Nephron (organoid): ENCODE data around the gene RAB35.

Experiments
- H3K27ac Mint-ChIP-seq, 3 experiments: 2 replicates each; pipeline ENCODE4 v1.8.0; 2020; ENCODE audit warnings: mixed read lengths in 3 of 3, mild to moderate bottlenecking in 2 of 3, moderate library complexity in 1 of 3
- H3K27me3 Mint-ChIP-seq: 2 replicates; pipeline ENCODE4 v1.8.0; 2021; ENCODE audit warnings: low read depth, mild to moderate bottlenecking, moderate library complexity, mixed read lengths
- H3K36me3 Mint-ChIP-seq: 2 replicates; pipeline ENCODE4 v1.8.0; 2020; ENCODE audit warnings: low read depth, mixed read lengths
- H3K4me1 Mint-ChIP-seq: 2 replicates; pipeline ENCODE4 v1.8.0; 2020; ENCODE audit warnings: mixed read lengths
- H3K4me3 Mint-ChIP-seq, 3 experiments: 2 replicates each; pipeline ENCODE4 v1.8.0; 2020; ENCODE audit warnings: mild to moderate bottlenecking in 3 of 3, mixed read lengths in 3 of 3, moderate library complexity in 2 of 3
- H3K9me3 Mint-ChIP-seq: 2 replicates; pipeline ENCODE4 v1.8.0; 2020; ENCODE audit warnings: mixed read lengths
- TF ChIP-seq, protein P1 (sequence below), 3 experiments: fragments of 200-600 bp; sonication (generic); IDR thresholded peaks; one replicate each; pipeline ENCODE4 v1.5.0; 2021; ENCODE audit warnings: antibody characterized with exemption in 3 of 3; ENCODE audit not compliant: unreplicated experiment in 3 of 3

RAB35 gene

DNA sequence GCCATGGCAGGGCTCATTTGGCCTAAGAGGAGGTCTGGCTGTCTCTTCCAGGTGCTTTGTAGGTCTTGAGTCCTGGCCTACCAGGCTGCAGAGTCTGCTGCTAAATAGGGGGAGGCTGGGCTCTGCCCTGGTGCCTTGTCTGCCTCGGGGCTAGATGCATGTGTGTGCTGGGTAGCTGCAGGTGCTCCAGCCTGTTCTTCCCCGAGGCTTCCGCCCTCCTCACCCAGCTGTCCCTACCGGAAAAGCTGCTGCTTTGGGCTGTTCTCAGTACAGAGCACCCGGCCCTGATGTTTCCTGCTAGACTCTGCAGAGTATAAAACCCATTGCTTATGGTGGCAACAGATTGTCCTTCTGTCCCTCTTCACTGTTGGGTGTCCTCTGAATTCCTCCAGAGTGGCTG, 37.7 kb downstream of the RAB35 start:
- H3K36me3 Mint-ChIP-seq, result no peaks in the 10 kb centered on the region
- H3K27ac Mint-ChIP-seq, result no peak overlapping the region
- no peak overlapping the region for H3K4me3 Mint-ChIP-seq
- H3K4me1 Mint-ChIP-seq, result no peaks in the 10 kb centered on the region
- peaks cover 3% of the 10 kb centered on the region for H3K27me3 Mint-ChIP-seq
- TF ChIP-seq, protein P1, sequence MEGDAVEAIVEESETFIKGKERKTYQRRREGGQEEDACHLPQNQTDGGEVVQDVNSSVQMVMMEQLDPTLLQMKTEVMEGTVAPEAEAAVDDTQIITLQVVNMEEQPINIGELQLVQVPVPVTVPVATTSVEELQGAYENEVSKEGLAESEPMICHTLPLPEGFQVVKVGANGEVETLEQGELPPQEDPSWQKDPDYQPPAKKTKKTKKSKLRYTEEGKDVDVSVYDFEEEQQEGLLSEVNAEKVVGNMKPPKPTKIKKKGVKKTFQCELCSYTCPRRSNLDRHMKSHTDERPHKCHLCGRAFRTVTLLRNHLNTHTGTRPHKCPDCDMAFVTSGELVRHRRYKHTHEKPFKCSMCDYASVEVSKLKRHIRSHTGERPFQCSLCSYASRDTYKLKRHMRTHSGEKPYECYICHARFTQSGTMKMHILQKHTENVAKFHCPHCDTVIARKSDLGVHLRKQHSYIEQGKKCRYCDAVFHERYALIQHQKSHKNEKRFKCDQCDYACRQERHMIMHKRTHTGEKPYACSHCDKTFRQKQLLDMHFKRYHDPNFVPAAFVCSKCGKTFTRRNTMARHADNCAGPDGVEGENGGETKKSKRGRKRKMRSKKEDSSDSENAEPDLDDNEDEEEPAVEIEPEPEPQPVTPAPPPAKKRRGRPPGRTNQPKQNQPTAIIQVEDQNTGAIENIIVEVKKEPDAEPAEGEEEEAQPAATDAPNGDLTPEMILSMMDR (IDR thresholded peaks at IDR 0.05; ENCODE audit: unreplicated experiment in 3 of 3), result no peak
- H3K9me3 Mint-ChIP-seq, result no peaks in the 10 kb centered on the region

DNA sequence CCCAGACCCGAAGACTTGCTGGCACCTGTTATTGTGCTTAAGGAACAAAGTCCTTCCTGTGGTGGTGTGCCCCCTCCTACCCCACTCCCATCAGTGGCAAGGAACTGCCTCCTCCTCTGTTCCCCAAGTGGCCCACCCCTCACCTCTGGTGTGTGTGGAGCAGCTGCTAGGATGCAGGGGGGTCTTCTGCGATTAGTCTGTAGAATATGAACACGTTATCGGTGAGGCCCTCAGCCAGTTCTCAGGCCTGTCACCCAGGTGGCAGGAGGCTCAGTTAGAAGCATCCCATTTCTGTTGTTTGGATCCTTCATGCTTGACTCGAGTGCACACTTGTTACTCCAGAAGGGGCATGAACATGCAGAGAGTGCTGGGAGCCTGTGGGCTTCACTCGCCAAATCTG, 39.3 kb downstream of the RAB35 start:
- TF ChIP-seq, protein P1 (IDR thresholded peaks at IDR 0.05; ENCODE audit: unreplicated experiment in 3 of 3), result no peak
- Mint-ChIP-seq H3K9me3 (no peaks in the 10 kb centered on the region), H3K27me3 (peaks cover 3% of the 10 kb centered on the region), H3K4me1 (no peaks in the 10 kb centered on the region), H3K36me3 (no peaks in the 10 kb centered on the region), H3K27ac (no peak overlapping the region), H3K4me3 (no peak overlapping the region)

DNA sequence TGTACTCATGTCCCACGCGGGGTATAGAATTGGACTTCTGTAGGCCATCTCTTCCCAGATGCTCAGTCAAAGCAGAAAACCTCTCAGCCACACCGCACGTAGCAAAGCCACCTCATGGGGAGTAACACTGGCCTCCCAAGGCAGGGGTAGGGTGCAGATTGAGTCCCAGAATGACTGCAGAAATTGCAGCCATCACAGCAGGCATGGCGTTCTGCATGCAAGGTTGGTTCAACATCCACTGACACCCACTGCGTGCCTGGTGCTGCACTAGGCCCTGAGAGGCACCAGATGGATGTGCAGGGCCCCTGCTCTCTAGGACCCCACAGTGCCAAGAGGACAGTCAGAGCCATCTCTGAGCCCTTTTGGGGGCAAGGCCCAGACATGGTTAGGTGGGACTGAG, 39.9 kb downstream of the RAB35 start:
- Mint-ChIP-seq H3K9me3 (no peaks in the 10 kb centered on the region), H3K4me1 (no peaks in the 10 kb centered on the region), H3K4me3 (no peak overlapping the region), H3K27ac (no peak overlapping the region), H3K36me3 (no peaks in the 10 kb centered on the region), H3K27me3 (peaks cover 3% of the 10 kb centered on the region)
- TF ChIP-seq, protein P1 (IDR thresholded peaks at IDR 0.05; ENCODE audit: unreplicated experiment in 3 of 3), result no peak

DNA sequence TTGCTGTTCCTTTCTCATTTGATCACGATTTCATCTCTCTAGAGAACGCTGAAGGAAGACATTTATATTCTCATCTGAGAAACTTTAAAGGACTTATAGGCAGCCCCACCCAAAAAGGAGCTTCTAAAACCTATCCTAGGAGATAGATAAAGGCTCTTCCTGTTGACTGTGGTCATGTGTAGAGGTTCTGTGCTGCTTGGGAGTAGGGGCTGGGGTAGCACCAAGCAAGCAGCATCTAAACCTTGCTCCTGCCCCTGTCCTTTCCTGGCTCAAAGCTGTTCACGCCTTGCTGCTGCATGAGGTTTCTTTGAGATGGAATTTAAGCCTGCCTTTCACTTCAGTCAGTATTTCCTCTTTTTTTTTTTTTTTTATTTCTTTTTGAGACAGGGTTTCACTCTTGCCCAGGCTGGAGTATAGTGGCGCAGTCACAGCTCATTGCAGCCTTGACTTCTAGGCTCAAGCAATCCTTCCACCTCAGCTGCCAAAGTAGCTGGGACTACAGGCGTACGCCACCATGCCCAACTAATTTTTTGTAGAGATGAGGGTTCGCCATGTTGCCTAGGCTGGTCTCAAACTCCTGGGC, 41.4 kb downstream of the RAB35 start:
- Mint-ChIP-seq H3K36me3 (no peaks in the 10 kb centered on the region), H3K27me3 (peaks cover 7% of the 10 kb centered on the region), H3K9me3 (no peaks in the 10 kb centered on the region), H3K4me3 (no peak overlapping the region), H3K27ac (no peak overlapping the region), H3K4me1 (no peaks in the 10 kb centered on the region)
- TF ChIP-seq, protein P1 (IDR thresholded peaks at IDR 0.05; ENCODE audit: unreplicated experiment in 3 of 3), result no peak

DNA sequence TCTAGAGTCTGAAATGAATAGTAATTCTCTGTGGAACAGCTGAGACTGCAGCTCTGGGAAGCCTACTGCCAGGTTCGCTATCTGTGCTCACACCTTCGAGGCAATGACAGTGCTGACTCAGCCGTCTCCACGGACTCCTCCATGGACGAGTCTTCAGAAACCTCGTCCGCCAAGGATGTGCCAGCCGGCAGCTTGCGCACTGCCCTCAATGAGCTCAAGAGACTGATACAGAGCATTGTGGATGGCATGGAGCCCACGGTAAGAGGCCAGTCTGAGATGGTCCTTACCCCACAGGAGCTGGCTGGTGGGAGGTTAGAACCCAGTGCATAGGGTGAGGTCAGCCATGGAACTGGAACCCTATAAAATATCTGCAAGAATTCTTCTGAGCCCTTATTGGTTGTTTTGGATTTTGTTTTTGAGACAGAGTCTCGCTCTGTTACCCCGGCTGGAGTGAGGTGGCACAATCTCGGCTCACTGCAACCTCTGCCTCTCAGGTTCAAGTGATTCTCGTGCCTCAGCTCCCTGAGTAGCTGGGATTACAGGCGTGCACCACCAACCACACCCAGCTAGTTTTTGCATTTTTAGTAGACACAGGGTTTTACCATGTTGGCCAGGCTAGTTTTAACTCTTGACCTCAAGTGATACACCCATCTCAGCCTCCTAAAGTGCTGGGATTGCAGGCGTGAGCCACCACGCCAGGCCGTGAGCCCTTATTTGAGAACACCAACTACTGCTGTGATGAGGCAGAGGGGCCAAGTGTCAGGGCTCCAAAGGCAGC, 43.9 kb downstream of the RAB35 start:
- H3K36me3 Mint-ChIP-seq, result no peaks in the 10 kb centered on the region
- no peak overlapping the region for H3K4me3 Mint-ChIP-seq
- no peak overlapping the region for H3K27ac Mint-ChIP-seq
- peaks cover 4% of the 10 kb centered on the region for H3K27me3 Mint-ChIP-seq
- H3K4me1 Mint-ChIP-seq, result no peaks in the 10 kb centered on the region
- TF ChIP-seq, protein P1 (IDR thresholded peaks at IDR 0.05; ENCODE audit: unreplicated experiment in 3 of 3), result no peak
- no peaks in the 10 kb centered on the region for H3K9me3 Mint-ChIP-seq
